ENCODE measurements around the gene PPARGC1A.

- TF ChIP-seq POLR2AphosphoS5 (IDR thresholded peaks at IDR 0.05; ENCODE audit: insufficient read depth, low read depth, low read length) (no peak), CTCF (IDR thresholded peaks at IDR 0.05; ENCODE audit: extremely low read depth in 1 of 2, insufficient read depth in 1 of 2, low read depth in 1 of 2, low read length in 2 of 2) (no peak), POLR2A (IDR thresholded peaks at IDR 0.05; ENCODE audit: low read depth, low read length) (no peak)
Measured at GRCh38 chr4:23837371-23837770, 52.5 kb downstream of the PPARGC1A start.
